GM04503 (cell line): Measurements from ENCODE around the gene PLXNA4.

ENCODE experiments used
- DNase-seq: peaks from one replicate; pipeline ENCODE4 v3.0.0-alpha.2; 2012; ENCODE audit warnings: low read depth

PLXNA4 gene

GRCh38 chr7:132148876-132149275 is 427.4 kb downstream of the PLXNA4 start:
- no peak for DNase-seq

GRCh38 chr7:132145466-132145865 is 430.8 kb downstream of the PLXNA4 start:
- DNase-seq, result peak; percentile 83

- no peak for DNase-seq
Measured at GRCh38 chr7:132145063-132145462, 431.2 kb downstream of the PLXNA4 start.

- DNase-seq, result no peak
Measured at GRCh38 chr7:132142006-132142405, 434.3 kb downstream of the PLXNA4 start.

- DNase-seq, result no peak
Measured at GRCh38 chr7:132141109-132141508, 435.2 kb downstream of the PLXNA4 start.

GRCh38 chr7:132140341-132140740 is 435.9 kb downstream of the PLXNA4 start:
- no peak for DNase-seq

GRCh38 chr7:132138817-132139216 is 437.5 kb downstream of the PLXNA4 start:
- DNase-seq, result no peak

GRCh38 chr7:132137681-132138080 is 438.6 kb downstream of the PLXNA4 start:
- no peak for DNase-seq

GRCh38 chr7:132135746-132136385 is 440.4 kb downstream of the PLXNA4 start:
- no peak for DNase-seq

- no peak for DNase-seq
Measured at GRCh38 chr7:132134814-132135445, 441.3 kb downstream of the PLXNA4 start.

- no peak for DNase-seq
Measured at GRCh38 chr7:132133501-132133900, 442.8 kb downstream of the PLXNA4 start.

- no peak for DNase-seq
Measured at GRCh38 chr7:132131196-132131595, 445.1 kb downstream of the PLXNA4 start.

GRCh38 chr7:132130497-132130896 is 445.8 kb downstream of the PLXNA4 start:
- DNase-seq, result no peak

GRCh38 chr7:132125872-132126595 is 450.2 kb downstream of the PLXNA4 start:
- no peak for DNase-seq

GRCh38 chr7:132125096-132125495 is 451.2 kb downstream of the PLXNA4 start:
- DNase-seq, result no peak

- no peak for DNase-seq
Measured at GRCh38 chr7:132124575-132124974, 451.7 kb downstream of the PLXNA4 start.

- DNase-seq, result no peak
Measured at GRCh38 chr7:132123773-132124172, 452.5 kb downstream of the PLXNA4 start.

- DNase-seq, result no peak
Measured at GRCh38 chr7:132122901-132123300, 453.4 kb downstream of the PLXNA4 start.

GRCh38 chr7:132121987-132122386 is 454.3 kb downstream of the PLXNA4 start:
- DNase-seq, result no peak

- DNase-seq, result no peak
Measured at GRCh38 chr7:132118641-132119040, 457.6 kb downstream of the PLXNA4 start.

GRCh38 chr7:132117636-132118035 is 458.6 kb downstream of the PLXNA4 start:
- DNase-seq, result no peak

GRCh38 chr7:132117181-132117580 is 459.1 kb downstream of the PLXNA4 start:
- DNase-seq, result peak; percentile 5

GRCh38 chr7:132116369-132116768 is 459.9 kb downstream of the PLXNA4 start:
- DNase-seq, result peak; percentile 9
